ENCODE data around the gene PTPN14. TPM values are rescaled to one million over a fixed set of nuclear protein-coding genes. Genes with fewer than 3 reads are reported as not detected.
A peak's percentile ranks its signal among the peaks of the same experiment; 100 is the strongest.

The PTPN14 gene
- total and polyA plus RNA-seq, 2 donors: 1.3 to 4.3 TPM

DNA sequence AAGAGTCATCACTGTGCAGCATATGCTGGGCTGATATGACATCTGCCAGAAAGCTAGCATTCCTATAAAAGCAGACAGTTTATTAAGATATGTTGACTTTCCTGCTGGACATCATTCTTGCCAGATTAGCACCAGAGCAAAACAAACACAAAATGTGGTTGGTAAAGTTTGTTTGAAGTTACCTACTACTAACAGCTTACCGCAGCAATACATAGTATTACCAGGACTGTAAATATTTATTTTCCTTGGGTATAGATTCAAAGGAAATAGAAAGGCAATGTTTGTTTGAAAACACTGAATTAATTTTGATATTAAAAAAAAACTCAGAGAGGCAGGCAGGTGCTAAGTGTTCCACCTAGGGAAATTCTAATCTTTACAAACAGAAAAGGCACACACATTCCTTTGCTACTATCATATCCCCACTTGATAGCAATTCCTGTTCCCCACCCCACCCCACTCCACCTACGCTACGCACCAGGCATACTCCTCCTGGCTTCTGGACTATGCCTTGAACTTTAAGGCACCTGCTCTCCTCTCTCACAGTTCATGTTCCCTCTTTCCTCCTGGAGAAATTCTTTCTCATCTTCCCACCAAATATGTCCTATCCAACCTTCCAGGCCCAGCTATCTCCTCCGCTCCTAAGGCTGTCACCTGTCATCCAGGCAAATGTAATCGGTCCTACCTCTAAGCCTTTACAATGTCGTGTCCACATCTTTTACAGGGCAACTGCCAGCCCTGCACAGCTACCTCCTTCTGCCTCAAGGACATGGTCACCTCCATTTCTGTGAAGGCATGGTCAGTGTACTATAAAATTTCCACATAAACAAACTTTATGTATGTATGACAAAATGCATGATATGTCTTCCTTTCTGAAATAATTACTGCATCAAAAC is 34.7 kb downstream of the PTPN14 start:
- no peak overlapping the region for H3K27ac ChIP-seq (ENCODE audit: low read depth in 1 of 2, low read length in 1 of 2)
- no peaks in the 10 kb centered on the region for H3K4me1 ChIP-seq (ENCODE audit: control insufficient read depth in 2 of 2, insufficient read depth in 2 of 2, low read length in 2 of 2)
- DNase-seq (ENCODE audit: low read depth in 6 of 9, low spot score in 9 of 9): no peak
- H3K9me3 ChIP-seq (ENCODE audit: control insufficient read depth in 2 of 2, insufficient read depth in 1 of 2, low read length in 1 of 2): peaks cover 0 to 3% of the 10 kb centered on the region in 2 donors
- no peaks in the 10 kb centered on the region for H3K36me3 ChIP-seq (ENCODE audit: control insufficient read depth in 2 of 2, insufficient read depth in 2 of 2, low read length in 1 of 2)
- H3K4me3 ChIP-seq (ENCODE audit: low read length in 2 of 2): no peak overlapping the region
- no peaks in the 10 kb centered on the region for H3K27me3 ChIP-seq (ENCODE audit: control insufficient read depth in 2 of 2, insufficient read depth in 1 of 2, low read length in 1 of 2)
- WGBS: 95% methylated on average over 6 of the region's 6 CpGs

- DNase-seq (ENCODE audit: low read depth in 6 of 9, low spot score in 9 of 9): peak in 1 of 9 donors; percentile 15
- no peaks in the 10 kb centered on the region for H3K36me3 ChIP-seq (ENCODE audit: control insufficient read depth in 2 of 2, insufficient read depth in 2 of 2, low read length in 1 of 2)
- H3K4me3 ChIP-seq (ENCODE audit: low read length in 2 of 2): no peak overlapping the region
- H3K4me1 ChIP-seq (ENCODE audit: control insufficient read depth in 2 of 2, insufficient read depth in 2 of 2, low read length in 2 of 2): no peaks in the 10 kb centered on the region
- 58% methylated on average over 3 of the region's 3 CpGs for WGBS
- no peak overlapping the region for H3K27ac ChIP-seq (ENCODE audit: low read depth in 1 of 2, low read length in 1 of 2)
- no peaks in the 10 kb centered on the region for H3K9me3 ChIP-seq (ENCODE audit: control insufficient read depth in 2 of 2, insufficient read depth in 1 of 2, low read length in 1 of 2)
- no peaks in the 10 kb centered on the region for H3K27me3 ChIP-seq (ENCODE audit: control insufficient read depth in 2 of 2, insufficient read depth in 1 of 2, low read length in 1 of 2)
These were observed 35.6 kb downstream of the PTPN14 start for GRCh38 chr1:214515544-214516433.

GRCh38 chr1:214514819-214515383 is 36.5 kb downstream of the PTPN14 start:
- WGBS: 86% methylated on average over 8 of the region's 8 CpGs
- no peak overlapping the region for H3K27ac ChIP-seq (ENCODE audit: low read depth in 1 of 2, low read length in 1 of 2)

DNA sequence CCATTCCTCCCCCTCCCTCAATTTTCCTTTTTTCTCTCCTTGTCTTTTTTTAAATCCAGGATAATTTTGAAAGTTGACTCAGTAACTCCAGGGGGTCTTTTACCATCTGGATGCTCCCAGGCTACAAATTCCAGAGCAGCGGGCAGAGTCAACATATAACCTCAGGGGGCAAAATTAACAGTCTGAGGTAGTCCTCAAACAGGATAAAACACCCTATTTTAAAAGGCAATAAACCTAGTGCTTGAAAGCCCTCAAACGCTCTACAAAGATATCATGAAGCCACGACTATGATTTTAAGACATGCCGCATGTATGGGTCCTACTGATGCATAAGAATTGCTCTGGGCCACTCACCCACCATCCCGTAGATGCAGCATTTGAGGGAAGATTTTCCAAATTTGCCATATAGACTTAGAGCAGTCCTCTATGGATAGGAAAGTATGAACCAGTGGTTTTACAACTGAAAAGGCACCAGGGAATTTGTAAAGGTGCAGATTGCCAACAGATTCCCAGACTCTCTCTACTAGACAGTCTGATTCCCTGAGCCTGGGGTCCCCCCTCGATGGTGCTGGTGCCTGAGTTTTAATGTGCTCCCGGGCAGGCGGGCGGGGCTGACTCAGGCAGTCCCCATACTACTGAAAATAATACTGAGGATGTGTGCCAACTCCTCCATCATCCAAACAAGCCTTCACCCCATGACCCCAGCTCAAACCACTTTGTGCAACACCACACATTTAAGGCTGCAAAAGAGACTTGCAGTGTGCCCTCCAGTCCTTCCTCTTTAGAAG is 37.2 kb downstream of the PTPN14 start:
- no peaks in the 10 kb centered on the region for H3K36me3 ChIP-seq (ENCODE audit: control insufficient read depth in 2 of 2, insufficient read depth in 2 of 2, low read length in 1 of 2)
- no peaks in the 10 kb centered on the region for H3K27me3 ChIP-seq (ENCODE audit: control insufficient read depth in 2 of 2, insufficient read depth in 1 of 2, low read length in 1 of 2)
- no peaks in the 10 kb centered on the region for H3K9me3 ChIP-seq (ENCODE audit: control insufficient read depth in 2 of 2, insufficient read depth in 1 of 2, low read length in 1 of 2)
- H3K4me3 ChIP-seq (ENCODE audit: low read length in 2 of 2): no peak overlapping the region
- DNase-seq (ENCODE audit: low read depth in 6 of 9, low spot score in 9 of 9): no peak
- no peaks in the 10 kb centered on the region for H3K4me1 ChIP-seq (ENCODE audit: control insufficient read depth in 2 of 2, insufficient read depth in 2 of 2, low read length in 2 of 2)
- H3K27ac ChIP-seq (ENCODE audit: low read depth in 1 of 2, low read length in 1 of 2): no peak overlapping the region
- WGBS: 91% methylated on average over 9 of the region's 9 CpGs

More at GRCh38 chr1:214514819-214515383, 36.5 kb downstream of the PTPN14 start:
- no peaks in the 10 kb centered on the region for H3K9me3 ChIP-seq (ENCODE audit: control insufficient read depth in 2 of 2, insufficient read depth in 1 of 2, low read length in 1 of 2)
- no peaks in the 10 kb centered on the region for H3K4me1 ChIP-seq (ENCODE audit: control insufficient read depth in 2 of 2, insufficient read depth in 2 of 2, low read length in 2 of 2)
- H3K36me3 ChIP-seq (ENCODE audit: control insufficient read depth in 2 of 2, insufficient read depth in 2 of 2, low read length in 1 of 2): no peaks in the 10 kb centered on the region
- DNase-seq (ENCODE audit: low read depth in 6 of 9, low spot score in 9 of 9): no peak
- H3K27me3 ChIP-seq (ENCODE audit: control insufficient read depth in 2 of 2, insufficient read depth in 1 of 2, low read length in 1 of 2): no peaks in the 10 kb centered on the region
- H3K4me3 ChIP-seq (ENCODE audit: low read length in 2 of 2): no peak overlapping the region

GRCh38 chr1:214513394-214513793 is 38.0 kb downstream of the PTPN14 start:
- no peak for DNase-seq (ENCODE audit: low read depth in 6 of 9, low spot score in 9 of 9)
- no peaks in the 10 kb centered on the region for H3K27me3 ChIP-seq (ENCODE audit: control insufficient read depth in 2 of 2, insufficient read depth in 1 of 2, low read length in 1 of 2)
- H3K4me3 ChIP-seq (ENCODE audit: low read length in 2 of 2): no peak overlapping the region
- no peaks in the 10 kb centered on the region for H3K36me3 ChIP-seq (ENCODE audit: control insufficient read depth in 2 of 2, insufficient read depth in 2 of 2, low read length in 1 of 2)
- H3K27ac ChIP-seq (ENCODE audit: low read depth in 1 of 2, low read length in 1 of 2): no peak overlapping the region
- WGBS: 96% methylated on average over 5 of the region's 5 CpGs
- no peaks in the 10 kb centered on the region for H3K4me1 ChIP-seq (ENCODE audit: control insufficient read depth in 2 of 2, insufficient read depth in 2 of 2, low read length in 2 of 2)
- H3K9me3 ChIP-seq (ENCODE audit: control insufficient read depth in 2 of 2, insufficient read depth in 1 of 2, low read length in 1 of 2): no peaks in the 10 kb centered on the region

GRCh38 chr1:214511639-214511998 is 39.8 kb downstream of the PTPN14 start:
- H3K4me1 ChIP-seq (ENCODE audit: control insufficient read depth in 2 of 2, insufficient read depth in 2 of 2, low read length in 2 of 2): no peaks in the 10 kb centered on the region
- H3K4me3 ChIP-seq (ENCODE audit: low read length in 2 of 2): no peak overlapping the region
- H3K27me3 ChIP-seq (ENCODE audit: control insufficient read depth in 2 of 2, insufficient read depth in 1 of 2, low read length in 1 of 2): no peaks in the 10 kb centered on the region
- no peaks in the 10 kb centered on the region for H3K36me3 ChIP-seq (ENCODE audit: control insufficient read depth in 2 of 2, insufficient read depth in 2 of 2, low read length in 1 of 2)
- no peak overlapping the region for H3K27ac ChIP-seq (ENCODE audit: low read depth in 1 of 2, low read length in 1 of 2)
- no peaks in the 10 kb centered on the region for H3K9me3 ChIP-seq (ENCODE audit: control insufficient read depth in 2 of 2, insufficient read depth in 1 of 2, low read length in 1 of 2)
- no peak for DNase-seq (ENCODE audit: low read depth in 6 of 9, low spot score in 9 of 9)
- WGBS: 95% methylated on average over 1 of the region's 1 CpG

DNA sequence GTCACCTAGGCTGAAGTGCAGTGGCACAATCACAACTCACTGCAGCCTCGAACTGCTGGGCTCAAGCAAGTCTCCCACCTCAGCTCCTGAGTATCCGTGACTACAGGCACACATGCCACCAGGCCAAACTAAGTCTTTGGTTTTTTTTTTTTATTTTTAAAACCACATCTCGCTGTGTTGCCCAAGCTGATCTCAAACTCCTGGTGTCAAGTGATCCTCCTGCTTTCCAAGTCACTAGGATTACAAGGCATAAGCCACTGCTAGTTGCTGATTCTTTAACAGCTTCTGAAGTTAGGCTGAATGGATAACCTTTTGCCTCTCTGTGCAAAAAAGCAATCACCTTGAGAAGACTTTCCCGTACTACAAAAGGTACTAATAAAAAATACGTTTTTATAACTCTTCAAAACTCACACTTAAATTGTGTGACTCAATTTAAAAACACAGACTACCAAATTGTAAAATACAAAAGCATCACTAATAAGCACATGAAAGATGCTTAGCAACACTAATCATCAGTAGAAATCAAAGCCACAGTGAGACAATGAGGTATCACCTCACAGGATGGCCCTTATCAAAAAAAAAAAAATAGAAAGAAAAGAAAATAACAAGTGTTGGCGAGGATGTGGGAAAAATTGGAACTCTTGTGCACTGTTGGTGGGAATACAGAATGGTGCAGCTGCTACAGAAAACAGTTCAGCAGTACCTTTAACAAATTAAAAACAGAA is 40.3 kb downstream of the PTPN14 start:
- no peaks in the 10 kb centered on the region for H3K9me3 ChIP-seq (ENCODE audit: control insufficient read depth in 2 of 2, insufficient read depth in 1 of 2, low read length in 1 of 2)
- H3K4me1 ChIP-seq (ENCODE audit: control insufficient read depth in 2 of 2, insufficient read depth in 2 of 2, low read length in 2 of 2): no peaks in the 10 kb centered on the region
- H3K4me3 ChIP-seq (ENCODE audit: low read length in 2 of 2): no peak overlapping the region
- H3K27me3 ChIP-seq (ENCODE audit: control insufficient read depth in 2 of 2, insufficient read depth in 1 of 2, low read length in 1 of 2): no peaks in the 10 kb centered on the region
- H3K36me3 ChIP-seq (ENCODE audit: control insufficient read depth in 2 of 2, insufficient read depth in 2 of 2, low read length in 1 of 2): no peaks in the 10 kb centered on the region
- H3K27ac ChIP-seq (ENCODE audit: low read depth in 1 of 2, low read length in 1 of 2): no peak overlapping the region
- 96% methylated on average over 6 of the region's 6 CpGs for WGBS
- DNase-seq (ENCODE audit: low read depth in 6 of 9, low spot score in 9 of 9): no peak

GRCh38 chr1:214510477-214510876 is 40.9 kb downstream of the PTPN14 start:
- H3K27me3 ChIP-seq (ENCODE audit: control insufficient read depth in 2 of 2, insufficient read depth in 1 of 2, low read length in 1 of 2): no peaks in the 10 kb centered on the region
- H3K9me3 ChIP-seq (ENCODE audit: control insufficient read depth in 2 of 2, insufficient read depth in 1 of 2, low read length in 1 of 2): no peaks in the 10 kb centered on the region
- no peaks in the 10 kb centered on the region for H3K36me3 ChIP-seq (ENCODE audit: control insufficient read depth in 2 of 2, insufficient read depth in 2 of 2, low read length in 1 of 2)
- no peaks in the 10 kb centered on the region for H3K4me1 ChIP-seq (ENCODE audit: control insufficient read depth in 2 of 2, insufficient read depth in 2 of 2, low read length in 2 of 2)
- no peak overlapping the region for H3K27ac ChIP-seq (ENCODE audit: low read depth in 1 of 2, low read length in 1 of 2)
- H3K4me3 ChIP-seq (ENCODE audit: low read length in 2 of 2): no peak overlapping the region
- DNase-seq (ENCODE audit: low read depth in 6 of 9, low spot score in 9 of 9): no peak

All from thymus (tissue), 11 donors.